Right lobe of liver (tissue), 4 donors: Measurements from ENCODE around the gene NOD2.

Experiments
- POLR2A ChIP-seq: fragments of 450-650 bp; IDR thresholded peaks from one replicate; pipeline ENCODE4 v1.6.1; 2017; ENCODE audit warnings: antibody characterized with exemption, mild to moderate bottlenecking
- TF ChIP-seq, protein P1 (sequence below), 4 donors: fragments of 200-600 bp in 3 of 4; fragments of 450-650 bp in 1 of 4; IDR thresholded peaks; one replicate each; pipeline versions ENCODE4 v1.5.1 to v1.8.0; 2016 to 2022; ENCODE audit warnings: antibody characterized with exemption in 4 of 4, mild to moderate bottlenecking in 2 of 4
- donor health status: DM: no; HTN: no; CAD: no.
- donor health status: DM: no; HTN: no; CAD: no.
- donor health status: DM: no; HTN: yes; CAD: no.

DNA sequence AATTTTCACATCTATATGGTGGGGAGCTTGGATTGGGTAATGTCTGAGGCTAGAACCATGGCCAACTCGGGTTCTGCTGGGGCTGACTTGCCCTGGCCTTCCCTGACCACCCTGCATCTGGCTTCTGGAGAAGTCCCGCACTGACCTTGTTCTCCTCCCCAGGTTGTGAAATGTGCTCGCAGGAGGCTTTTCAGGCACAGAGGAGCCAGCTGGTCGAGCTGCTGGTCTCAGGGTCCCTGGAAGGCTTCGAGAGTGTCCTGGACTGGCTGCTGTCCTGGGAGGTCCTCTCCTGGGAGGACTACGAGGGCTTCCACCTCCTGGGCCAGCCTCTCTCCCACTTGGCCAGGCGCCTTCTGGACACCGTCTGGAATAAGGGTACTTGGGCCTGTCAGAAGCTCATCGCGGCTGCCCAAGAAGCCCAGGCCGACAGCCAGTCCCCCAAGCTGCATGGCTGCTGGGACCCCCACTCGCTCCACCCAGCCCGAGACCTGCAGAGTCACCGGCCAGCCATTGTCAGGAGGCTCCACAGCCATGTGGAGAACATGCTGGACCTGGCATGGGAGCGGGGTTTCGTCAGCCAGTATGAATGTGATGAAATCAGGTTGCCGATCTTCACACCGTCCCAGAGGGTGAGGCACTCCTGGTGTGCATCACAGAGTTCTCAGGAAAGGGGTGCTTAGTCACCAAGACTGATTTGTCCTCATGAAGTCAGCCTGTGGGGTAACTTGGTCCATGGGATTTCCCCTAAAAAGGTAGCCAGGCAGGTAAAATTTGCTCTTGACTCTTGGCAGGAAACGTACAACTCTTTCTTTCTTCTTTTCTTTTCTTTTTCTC lies 6.1 kb downstream of the NOD2 start:
- TF ChIP-seq, protein P1, sequence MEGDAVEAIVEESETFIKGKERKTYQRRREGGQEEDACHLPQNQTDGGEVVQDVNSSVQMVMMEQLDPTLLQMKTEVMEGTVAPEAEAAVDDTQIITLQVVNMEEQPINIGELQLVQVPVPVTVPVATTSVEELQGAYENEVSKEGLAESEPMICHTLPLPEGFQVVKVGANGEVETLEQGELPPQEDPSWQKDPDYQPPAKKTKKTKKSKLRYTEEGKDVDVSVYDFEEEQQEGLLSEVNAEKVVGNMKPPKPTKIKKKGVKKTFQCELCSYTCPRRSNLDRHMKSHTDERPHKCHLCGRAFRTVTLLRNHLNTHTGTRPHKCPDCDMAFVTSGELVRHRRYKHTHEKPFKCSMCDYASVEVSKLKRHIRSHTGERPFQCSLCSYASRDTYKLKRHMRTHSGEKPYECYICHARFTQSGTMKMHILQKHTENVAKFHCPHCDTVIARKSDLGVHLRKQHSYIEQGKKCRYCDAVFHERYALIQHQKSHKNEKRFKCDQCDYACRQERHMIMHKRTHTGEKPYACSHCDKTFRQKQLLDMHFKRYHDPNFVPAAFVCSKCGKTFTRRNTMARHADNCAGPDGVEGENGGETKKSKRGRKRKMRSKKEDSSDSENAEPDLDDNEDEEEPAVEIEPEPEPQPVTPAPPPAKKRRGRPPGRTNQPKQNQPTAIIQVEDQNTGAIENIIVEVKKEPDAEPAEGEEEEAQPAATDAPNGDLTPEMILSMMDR (IDR thresholded peaks at IDR 0.05): no peak
- TF ChIP-seq POLR2A: no peak
